Measurements from ENCODE around the gene NES. TPM values are rescaled to one million over a fixed set of nuclear protein-coding genes. Genes with fewer than 3 reads are reported as not detected.

NES gene
- total and polyA plus RNA-seq, 12 donors: 7.7 to 26.9 (median 14.0) TPM

- intact Hi-C loops (cut with DNase I): loop anchor here (2.0 to 10.0 kb wide), 2 partner anchors 33 to 173 kb away; partner anchors contain the start of gene NTRK1 (in 1 of the 2)
- H3K4me3 ChIP-seq: no peak overlapping the region
- H3K9me3 ChIP-seq (replicated peaks in 1 of 3): no peaks in the 10 kb centered on the region
- peaks cover 0 to 7% of the 10 kb centered on the region in 2 donors for H3K4me1 ChIP-seq (replicated peaks in 1 of 2)
- no peak overlapping the region for H3K27ac ChIP-seq
- DNase-seq: no peak
- TF ChIP-seq, protein P1, sequence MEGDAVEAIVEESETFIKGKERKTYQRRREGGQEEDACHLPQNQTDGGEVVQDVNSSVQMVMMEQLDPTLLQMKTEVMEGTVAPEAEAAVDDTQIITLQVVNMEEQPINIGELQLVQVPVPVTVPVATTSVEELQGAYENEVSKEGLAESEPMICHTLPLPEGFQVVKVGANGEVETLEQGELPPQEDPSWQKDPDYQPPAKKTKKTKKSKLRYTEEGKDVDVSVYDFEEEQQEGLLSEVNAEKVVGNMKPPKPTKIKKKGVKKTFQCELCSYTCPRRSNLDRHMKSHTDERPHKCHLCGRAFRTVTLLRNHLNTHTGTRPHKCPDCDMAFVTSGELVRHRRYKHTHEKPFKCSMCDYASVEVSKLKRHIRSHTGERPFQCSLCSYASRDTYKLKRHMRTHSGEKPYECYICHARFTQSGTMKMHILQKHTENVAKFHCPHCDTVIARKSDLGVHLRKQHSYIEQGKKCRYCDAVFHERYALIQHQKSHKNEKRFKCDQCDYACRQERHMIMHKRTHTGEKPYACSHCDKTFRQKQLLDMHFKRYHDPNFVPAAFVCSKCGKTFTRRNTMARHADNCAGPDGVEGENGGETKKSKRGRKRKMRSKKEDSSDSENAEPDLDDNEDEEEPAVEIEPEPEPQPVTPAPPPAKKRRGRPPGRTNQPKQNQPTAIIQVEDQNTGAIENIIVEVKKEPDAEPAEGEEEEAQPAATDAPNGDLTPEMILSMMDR (IDR thresholded peaks at IDR 0.05): no peak
- no peak for TF ChIP-seq POLR2A (IDR thresholded peaks at IDR 0.05)
- no peaks in the 10 kb centered on the region for H3K36me3 ChIP-seq (replicated peaks in 1 of 2)
- H3K27me3 ChIP-seq: peaks cover 10% of the 10 kb centered on the region
- WGBS, 4 donors: 41 to 55% (median 43%) methylated on average over 18 to 20 of the region's 20 CpGs
These were observed 14.6 kb upstream of the NES start for GRCh38 chr1:156691665-156692440.

GRCh38 chr1:156691191-156691590, 14.0 kb upstream of the NES start:
- peaks cover 10% of the 10 kb centered on the region for H3K27me3 ChIP-seq
- intact Hi-C loops (cut with DNase I): loop anchor here (2.0 to 10.0 kb wide), 2 partner anchors 34 to 174 kb away; partner anchors contain the start of gene NTRK1 (in 1 of the 2)
- DNase-seq: no peak
- no peak overlapping the region for H3K27ac ChIP-seq
- H3K9me3 ChIP-seq (replicated peaks in 1 of 3): no peaks in the 10 kb centered on the region
- H3K4me3 ChIP-seq: no peak overlapping the region
- H3K36me3 ChIP-seq (replicated peaks in 1 of 2): no peaks in the 10 kb centered on the region
- H3K4me1 ChIP-seq (replicated peaks in 1 of 2): peaks cover 0 to 7% of the 10 kb centered on the region in 2 donors
- TF ChIP-seq, protein P1 (IDR thresholded peaks at IDR 0.05): no peak
- TF ChIP-seq POLR2A (IDR thresholded peaks at IDR 0.05): no peak
- WGBS, 4 donors: 63 to 73% (median 71%) methylated on average over 8 to 10 of the region's 10 CpGs

- H3K4me3 ChIP-seq: no peak overlapping the region
- no peaks in the 10 kb centered on the region for H3K9me3 ChIP-seq (replicated peaks in 1 of 3)
- intact Hi-C loops (cut with DNase I): loop anchor here (2.0 to 10.0 kb wide), 2 partner anchors 34 to 174 kb away; partner anchors contain the start of gene NTRK1 (in 1 of the 2)
- peaks cover 12% of the 10 kb centered on the region for H3K27me3 ChIP-seq
- no peaks in the 10 kb centered on the region for H3K36me3 ChIP-seq (replicated peaks in 1 of 2)
- H3K4me1 ChIP-seq (replicated peaks in 1 of 2): peaks cover 0 to 7% of the 10 kb centered on the region in 2 donors
- no peak for DNase-seq
- no peak for TF ChIP-seq POLR2A (IDR thresholded peaks at IDR 0.05)
- TF ChIP-seq, protein P1 (IDR thresholded peaks at IDR 0.05): no peak
- 55 to 66% (median 61%) methylated on average over 6 to 8 of the region's 8 CpGs for WGBS, 4 donors
- H3K27ac ChIP-seq: no peak overlapping the region
These were observed 13.4 kb upstream of the NES start for GRCh38 chr1:156690675-156691036.

DNA sequence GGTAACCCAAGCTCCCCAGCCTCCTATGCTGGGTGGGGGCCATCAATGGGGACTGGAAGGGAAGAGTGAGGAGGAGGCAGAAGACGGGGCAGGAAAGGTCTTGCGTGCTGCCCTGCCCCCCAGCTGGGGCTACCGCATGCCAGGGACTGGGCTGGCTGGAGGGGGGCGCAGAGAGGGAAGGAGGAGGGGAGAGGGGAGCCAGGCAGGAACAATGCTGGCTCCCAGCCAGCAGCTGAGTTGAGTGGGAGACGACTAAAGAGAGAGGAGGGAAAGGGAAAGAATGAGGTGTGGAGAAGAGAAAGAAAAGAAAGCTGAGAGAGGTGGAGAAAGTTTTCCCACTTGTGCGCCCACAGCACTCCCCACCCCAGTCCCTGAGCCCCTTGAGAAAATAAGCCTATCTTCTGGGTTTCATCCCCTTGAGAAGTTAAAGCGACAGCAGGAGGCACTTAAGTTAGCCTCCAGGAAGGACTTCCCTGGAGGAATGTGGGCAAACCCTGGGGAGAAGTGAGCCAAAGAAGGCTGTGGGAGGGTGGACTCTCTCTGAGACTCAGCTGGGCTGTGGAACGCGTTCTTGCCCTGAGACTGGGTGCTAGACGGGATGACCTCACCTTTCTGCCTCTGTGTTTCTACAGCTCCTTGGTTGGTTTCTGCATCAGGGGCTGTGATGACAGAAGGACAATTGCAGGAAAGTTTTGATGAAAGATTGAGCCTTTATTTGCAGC, 12.9 kb upstream of the NES start:
- Histone ChIP-seq H3K27ac (no peak overlapping the region), H3K36me3 (replicated peaks in 1 of 2) (no peaks in the 10 kb centered on the region), H3K4me1 (replicated peaks in 1 of 2) (peaks cover 0 to 7% of the 10 kb centered on the region in 2 donors), H3K27me3 (peaks cover 14% of the 10 kb centered on the region), H3K4me3 (no peak overlapping the region), H3K9me3 (replicated peaks in 1 of 3) (no peaks in the 10 kb centered on the region)
- WGBS, 4 donors: 19 to 27% (median 20%) methylated on average over 10 of the region's 10 CpGs
- intact Hi-C loops (cut with DNase I): loop anchor here (2.0 to 10.0 kb wide), 2 partner anchors 35 to 175 kb away; partner anchors contain the start of gene NTRK1 (in 1 of the 2)
- no peak for TF ChIP-seq POLR2A (IDR thresholded peaks at IDR 0.05)
- TF ChIP-seq, protein P1 (IDR thresholded peaks at IDR 0.05): no peak
- DNase-seq: no peak
